ENCODE results near the gene OBP2B.

DNA sequence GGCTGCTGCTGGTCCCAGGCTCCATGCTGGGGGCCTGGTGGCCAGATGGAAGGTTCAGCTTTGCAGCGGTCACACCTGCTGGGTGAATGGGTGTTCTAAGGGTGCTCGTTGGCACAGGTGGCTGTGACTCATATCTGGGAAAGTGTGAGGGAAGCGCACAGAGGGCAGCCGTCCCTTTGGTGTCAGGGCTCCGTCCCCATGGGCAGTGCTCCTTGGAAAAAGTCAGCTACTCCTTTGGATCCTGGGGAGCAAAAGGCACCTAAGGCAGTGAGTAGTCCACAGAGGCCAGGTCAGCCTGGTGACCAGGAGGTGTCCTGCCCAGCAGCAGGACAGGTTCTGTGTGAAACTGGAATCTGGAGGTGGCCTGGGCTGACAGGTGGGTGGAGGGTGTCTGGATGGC, 26.9 kb downstream of the OBP2B start:
- TF ChIP-seq, protein P1, sequence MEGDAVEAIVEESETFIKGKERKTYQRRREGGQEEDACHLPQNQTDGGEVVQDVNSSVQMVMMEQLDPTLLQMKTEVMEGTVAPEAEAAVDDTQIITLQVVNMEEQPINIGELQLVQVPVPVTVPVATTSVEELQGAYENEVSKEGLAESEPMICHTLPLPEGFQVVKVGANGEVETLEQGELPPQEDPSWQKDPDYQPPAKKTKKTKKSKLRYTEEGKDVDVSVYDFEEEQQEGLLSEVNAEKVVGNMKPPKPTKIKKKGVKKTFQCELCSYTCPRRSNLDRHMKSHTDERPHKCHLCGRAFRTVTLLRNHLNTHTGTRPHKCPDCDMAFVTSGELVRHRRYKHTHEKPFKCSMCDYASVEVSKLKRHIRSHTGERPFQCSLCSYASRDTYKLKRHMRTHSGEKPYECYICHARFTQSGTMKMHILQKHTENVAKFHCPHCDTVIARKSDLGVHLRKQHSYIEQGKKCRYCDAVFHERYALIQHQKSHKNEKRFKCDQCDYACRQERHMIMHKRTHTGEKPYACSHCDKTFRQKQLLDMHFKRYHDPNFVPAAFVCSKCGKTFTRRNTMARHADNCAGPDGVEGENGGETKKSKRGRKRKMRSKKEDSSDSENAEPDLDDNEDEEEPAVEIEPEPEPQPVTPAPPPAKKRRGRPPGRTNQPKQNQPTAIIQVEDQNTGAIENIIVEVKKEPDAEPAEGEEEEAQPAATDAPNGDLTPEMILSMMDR (IDR thresholded peaks at IDR 0.05; ENCODE audit: insufficient read depth, low read length), result no peak
- TF ChIP-seq POLR2AphosphoS5 (IDR thresholded peaks at IDR 0.05; ENCODE audit: low read depth), result no peak
- TF ChIP-seq, protein P2, sequence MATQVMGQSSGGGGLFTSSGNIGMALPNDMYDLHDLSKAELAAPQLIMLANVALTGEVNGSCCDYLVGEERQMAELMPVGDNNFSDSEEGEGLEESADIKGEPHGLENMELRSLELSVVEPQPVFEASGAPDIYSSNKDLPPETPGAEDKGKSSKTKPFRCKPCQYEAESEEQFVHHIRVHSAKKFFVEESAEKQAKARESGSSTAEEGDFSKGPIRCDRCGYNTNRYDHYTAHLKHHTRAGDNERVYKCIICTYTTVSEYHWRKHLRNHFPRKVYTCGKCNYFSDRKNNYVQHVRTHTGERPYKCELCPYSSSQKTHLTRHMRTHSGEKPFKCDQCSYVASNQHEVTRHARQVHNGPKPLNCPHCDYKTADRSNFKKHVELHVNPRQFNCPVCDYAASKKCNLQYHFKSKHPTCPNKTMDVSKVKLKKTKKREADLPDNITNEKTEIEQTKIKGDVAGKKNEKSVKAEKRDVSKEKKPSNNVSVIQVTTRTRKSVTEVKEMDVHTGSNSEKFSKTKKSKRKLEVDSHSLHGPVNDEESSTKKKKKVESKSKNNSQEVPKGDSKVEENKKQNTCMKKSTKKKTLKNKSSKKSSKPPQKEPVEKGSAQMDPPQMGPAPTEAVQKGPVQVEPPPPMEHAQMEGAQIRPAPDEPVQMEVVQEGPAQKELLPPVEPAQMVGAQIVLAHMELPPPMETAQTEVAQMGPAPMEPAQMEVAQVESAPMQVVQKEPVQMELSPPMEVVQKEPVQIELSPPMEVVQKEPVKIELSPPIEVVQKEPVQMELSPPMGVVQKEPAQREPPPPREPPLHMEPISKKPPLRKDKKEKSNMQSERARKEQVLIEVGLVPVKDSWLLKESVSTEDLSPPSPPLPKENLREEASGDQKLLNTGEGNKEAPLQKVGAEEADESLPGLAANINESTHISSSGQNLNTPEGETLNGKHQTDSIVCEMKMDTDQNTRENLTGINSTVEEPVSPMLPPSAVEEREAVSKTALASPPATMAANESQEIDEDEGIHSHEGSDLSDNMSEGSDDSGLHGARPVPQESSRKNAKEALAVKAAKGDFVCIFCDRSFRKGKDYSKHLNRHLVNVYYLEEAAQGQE (IDR thresholded peaks at IDR 0.05; ENCODE audit: insufficient replicate concordance, low read depth), result no peak

Data from HL-60 (cell line).